Lung (tissue), 12 donors: ENCODE measurements around the gene FGFR4. TPM values are rescaled to one million over a fixed set of nuclear protein-coding genes. Genes with fewer than 3 reads are reported as not detected.
A peak's percentile ranks its signal among the peaks of the same experiment; 100 is the strongest.

ENCODE experiments used
- ATAC-seq: fragments of 200-7000 bp; cut with Tn5 transposase; one replicate; pipeline ENCODE4 v1.9.1; 2020; ENCODE audit warnings: moderate number of reproducible peaks; ENCODE audit not compliant: insufficient read depth, low FRiP score
- DNase-seq, 3 donors: peaks; one replicate each; pipeline ENCODE4 v3.0.0-alpha.2; 2013 to 2017
- H3K27ac ChIP-seq, 2 donors: one replicate each; pipeline ENCODE4 v1.5.1; 2013; ENCODE audit warnings: mild to moderate bottlenecking in 2 of 2, moderate library complexity in 2 of 2, control low read depth in 1 of 2, inconsistent platforms in 1 of 2, low read depth in 1 of 2, low read length in 1 of 2
- H3K27me3 ChIP-seq, 3 donors: one replicate each; pipeline ENCODE4 v1.5.1; 2013; ENCODE audit warnings: low read length in 2 of 3; ENCODE audit not compliant: control insufficient read depth in 3 of 3, insufficient read depth in 3 of 3
- H3K36me3 ChIP-seq, 4 donors: one replicate each; pipeline ENCODE4 v1.5.1; 2013; ENCODE audit warnings: low read length in 4 of 4, mild to moderate bottlenecking in 1 of 4, moderate library complexity in 1 of 4; ENCODE audit not compliant: control insufficient read depth in 4 of 4, insufficient read depth in 4 of 4
- H3K4me1 ChIP-seq, 5 donors: one replicate each; pipeline ENCODE4 v1.5.1; 2013; ENCODE audit warnings: low read length in 5 of 5, mild to moderate bottlenecking in 2 of 5, moderate library complexity in 1 of 5; ENCODE audit not compliant: control insufficient read depth in 5 of 5, insufficient read depth in 5 of 5
- H3K4me3 ChIP-seq: one replicate; pipeline ENCODE4 v1.5.1; 2013; ENCODE audit warnings: mild to moderate bottlenecking, control low read depth, moderate library complexity
- H3K9ac ChIP-seq, 2 donors: one replicate each; pipeline ENCODE4 v1.5.1; 2013; ENCODE audit warnings: low read length in 2 of 2, control low read depth in 1 of 2; ENCODE audit not compliant: insufficient read depth in 1 of 2
- H3K9me3 ChIP-seq, 4 donors: one replicate each; pipeline ENCODE4 v1.5.1; 2013; ENCODE audit warnings: low read length in 3 of 4, mild to moderate bottlenecking in 1 of 4, moderate library complexity in 1 of 4; ENCODE audit not compliant: control insufficient read depth in 4 of 4, insufficient read depth in 3 of 4
- CTCF ChIP-seq: IDR thresholded peaks from 2 replicates; pipeline ENCODE4 v1.5.1; 2012; ENCODE audit warnings: mild to moderate bottlenecking; ENCODE audit errors: control extremely low read depth, extremely low read depth
- WGBS, 2 donors: extraction: QIAGEN DNeasy Blood & Tissue Kit; methylation state at CpG; one replicate each; pipeline ENCODE4 v1.1.7; 2013; 5-methylcytosine and 5-hydroxymethylcytosine counted together
- polyA plus RNA-seq, 2 donors: library from polyadenylated mRNA; stranded (reverse); fragments of 200-250 nt; gene quantifications; one replicate each; pipeline ENCODE4 v1.2.1, GENCODE V29; 2013
- total RNA-seq, 2 donors: library from RNA; depleted of rRNA in 1 of 2; stranded (reverse); fragments of >200 nt in 1 of 2; gene quantifications; one replicate each; pipeline ENCODE4 v1.2.1, GENCODE V29; 2014 to 2021
- donor health status: control.
- donor health status: control.
- donor health status: Bipolar disorder and iron deficiency.
- donor health status: healthy.
- donor health status: DM: yes; HTN: yes; CAD: no.

FGFR4 gene
- total and polyA plus RNA-seq, 4 donors, result 20.9 to 106 (median 43.8) TPM

GRCh38 chr5:177113566-177114424 is 27.1 kb downstream of the FGFR4 start:
- 18 to 19% methylated on average over 14 of the region's 14 CpGs for WGBS, 2 donors
- Histone ChIP-seq H3K9ac (no peak overlapping the region), H3K4me1 (peaks cover 0 to 30% (median 12%) of the 10 kb centered on the region in 5 donors), H3K36me3 (no peaks in the 10 kb centered on the region), H3K4me3 (no peak overlapping the region), H3K9me3 (no peaks in the 10 kb centered on the region), H3K27ac (peak overlapping the region in 1 of 2 donors; percentile 66), H3K27me3 (no peaks in the 10 kb centered on the region)
- TF ChIP-seq CTCF, result peak; percentile 99
- ATAC-seq (peak; percentile 71), DNase-seq (peak; percentile 86 to 87 (median 87))

- DNase-seq, result peak; percentile 92 to 93 (median 92)
- no peak for TF ChIP-seq CTCF
- Histone ChIP-seq H3K27ac (peak overlapping the region in 1 of 2 donors; percentile 37), H3K9me3 (no peaks in the 10 kb centered on the region), H3K4me3 (no peak overlapping the region), H3K9ac (no peak overlapping the region), H3K4me1 (peaks cover 0 to 11% (median 3%) of the 10 kb centered on the region in 5 donors), H3K36me3 (no peaks in the 10 kb centered on the region), H3K27me3 (no peaks in the 10 kb centered on the region)
- ATAC-seq, result peak; percentile 95
- 26 to 29% methylated on average over 49 of the region's 49 CpGs for WGBS, 2 donors
Measured at GRCh38 chr5:177116631-177117373, 30.1 kb downstream of the FGFR4 start.

DNA sequence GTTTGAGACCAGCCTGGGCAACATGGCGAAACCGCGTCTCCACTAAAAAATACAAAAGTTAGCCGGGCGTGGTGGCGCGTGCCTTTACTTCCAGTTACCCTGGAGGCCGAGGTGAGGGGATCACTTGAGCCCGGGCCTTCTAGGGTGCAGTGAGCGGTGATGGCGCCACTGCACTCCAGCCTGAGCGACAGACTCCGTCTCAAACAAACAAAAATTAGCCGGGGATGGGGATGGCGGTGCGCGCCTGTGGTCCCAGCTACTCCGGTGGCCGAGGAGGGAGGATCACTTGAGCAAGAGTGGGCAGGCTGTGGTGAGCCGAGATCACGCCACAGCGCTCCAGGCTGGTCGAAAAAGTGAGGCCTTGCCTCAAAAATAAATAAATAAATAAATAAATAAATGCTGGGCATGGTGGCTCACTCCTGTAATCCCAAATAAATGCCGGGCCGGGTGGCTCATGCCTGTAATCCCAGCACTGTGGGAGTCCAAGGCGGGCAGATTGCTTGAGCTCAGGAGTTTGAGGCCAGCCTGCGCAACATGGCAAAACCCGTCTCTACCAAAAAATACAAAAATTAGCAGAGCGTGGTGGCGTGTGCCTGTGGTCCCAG is 30.8 kb downstream of the FGFR4 start:
- no peaks in the 10 kb centered on the region for H3K27me3 ChIP-seq
- ATAC-seq (no peak), DNase-seq (no peak)
- H3K36me3 ChIP-seq, result no peaks in the 10 kb centered on the region
- 97 to 98% methylated on average over 30 of the region's 30 CpGs for WGBS, 2 donors
- no peaks in the 10 kb centered on the region for H3K9me3 ChIP-seq
- no peak overlapping the region for H3K27ac ChIP-seq
- H3K9ac ChIP-seq, result no peak overlapping the region
- H3K4me1 ChIP-seq, result peaks cover 0 to 11% (median 3%) of the 10 kb centered on the region in 5 donors
- no peak overlapping the region for H3K4me3 ChIP-seq
- no peak for TF ChIP-seq CTCF
